ENCODE results near the gene CKAP2L. TPM values are rescaled to one million over a fixed set of nuclear protein-coding genes. Genes with fewer than 3 reads are reported as not detected.

CKAP2L gene
- total RNA-seq, 3 donors from 2014 or later = 0.96 TPM; not detected in 2

- H3K4me1 ChIP-seq = no peaks in the 10 kb centered on the region
- H3K9me3 ChIP-seq = no peaks in the 10 kb centered on the region
- intact Hi-C loops (cut with DNase I; ENCODE audit: low total_unique reads) = no loop called here
- no peak overlapping the region for H3K4me3 ChIP-seq
- DNase-seq (ENCODE audit: low spot score in 2 of 2) = no peak
- no peaks in the 10 kb centered on the region for H3K36me3 ChIP-seq
- no peaks in the 10 kb centered on the region for H3K27me3 ChIP-seq
- no peak overlapping the region for H3K27ac ChIP-seq
- no peak for TF ChIP-seq CTCF (IDR thresholded peaks at IDR 0.05)
- TF ChIP-seq POLR2AphosphoS5 (IDR thresholded peaks at IDR 0.05) = no peak
- no peak for TF ChIP-seq POLR2A (IDR thresholded peaks at IDR 0.05)
Observed at GRCh38 chr2:112737542-112738232, 26.7 kb downstream of the CKAP2L start.

- H3K27ac ChIP-seq = no peak overlapping the region
- H3K4me3 ChIP-seq = no peak overlapping the region
- TF ChIP-seq CTCF (IDR thresholded peaks at IDR 0.05) (no peak), POLR2A (IDR thresholded peaks at IDR 0.05) (no peak), POLR2AphosphoS5 (IDR thresholded peaks at IDR 0.05) (no peak)
- H3K27me3 ChIP-seq = peaks cover 0 to 3% of the 10 kb centered on the region in 2 donors
- H3K36me3 ChIP-seq = no peaks in the 10 kb centered on the region
- H3K9me3 ChIP-seq = no peaks in the 10 kb centered on the region
- no peak for DNase-seq (ENCODE audit: low spot score in 2 of 2)
- intact Hi-C loops (cut with DNase I; ENCODE audit: low total_unique reads) = no loop called here
- no peaks in the 10 kb centered on the region for H3K4me1 ChIP-seq
Observed at GRCh38 chr2:112733871-112734270, 30.5 kb downstream of the CKAP2L start.

GRCh38 chr2:112733456-112733855 is 31.0 kb downstream of the CKAP2L start:
- no peak for DNase-seq (ENCODE audit: low spot score in 2 of 2)
- H3K9me3 ChIP-seq = no peaks in the 10 kb centered on the region
- H3K27ac ChIP-seq = no peak overlapping the region
- no peak for TF ChIP-seq POLR2A (IDR thresholded peaks at IDR 0.05)
- no peak for TF ChIP-seq POLR2AphosphoS5 (IDR thresholded peaks at IDR 0.05)
- no peak for TF ChIP-seq CTCF (IDR thresholded peaks at IDR 0.05)
- intact Hi-C loops (cut with DNase I; ENCODE audit: low total_unique reads) = no loop called here
- no peaks in the 10 kb centered on the region for H3K4me1 ChIP-seq
- no peaks in the 10 kb centered on the region for H3K36me3 ChIP-seq
- no peak overlapping the region for H3K4me3 ChIP-seq
- H3K27me3 ChIP-seq = peaks cover 0 to 3% of the 10 kb centered on the region in 2 donors

GRCh38 chr2:112731479-112731878 is 32.9 kb downstream of the CKAP2L start:
- no peaks in the 10 kb centered on the region for H3K9me3 ChIP-seq
- no peaks in the 10 kb centered on the region for H3K36me3 ChIP-seq
- no peak for TF ChIP-seq CTCF (IDR thresholded peaks at IDR 0.05)
- TF ChIP-seq POLR2AphosphoS5 (IDR thresholded peaks at IDR 0.05) = no peak
- no peak for TF ChIP-seq POLR2A (IDR thresholded peaks at IDR 0.05)
- no peak for DNase-seq (ENCODE audit: low spot score in 2 of 2)
- peaks cover 0 to 3% of the 10 kb centered on the region in 2 donors for H3K27me3 ChIP-seq
- H3K4me1 ChIP-seq = no peaks in the 10 kb centered on the region
- no peak overlapping the region for H3K27ac ChIP-seq
- intact Hi-C loops (cut with DNase I; ENCODE audit: low total_unique reads) = no loop called here
- no peak overlapping the region for H3K4me3 ChIP-seq

- no peaks in the 10 kb centered on the region for H3K36me3 ChIP-seq
- H3K4me1 ChIP-seq = no peaks in the 10 kb centered on the region
- intact Hi-C loops (cut with DNase I; ENCODE audit: low total_unique reads) = no loop called here
- H3K27ac ChIP-seq = no peak overlapping the region
- no peak for TF ChIP-seq CTCF (IDR thresholded peaks at IDR 0.05)
- no peak for TF ChIP-seq POLR2A (IDR thresholded peaks at IDR 0.05)
- no peak for TF ChIP-seq POLR2AphosphoS5 (IDR thresholded peaks at IDR 0.05)
- H3K4me3 ChIP-seq = no peak overlapping the region
- peaks cover 0 to 3% of the 10 kb centered on the region in 2 donors for H3K27me3 ChIP-seq
- no peaks in the 10 kb centered on the region for H3K9me3 ChIP-seq
- DNase-seq (ENCODE audit: low spot score in 2 of 2) = no peak
Observed at GRCh38 chr2:112730791-112731190, 33.6 kb downstream of the CKAP2L start.

Data from breast epithelium (tissue), 4 donors.